CD4-positive, alpha-beta T cell treated with Interleukin-21 for 1 hour (primary cell): ENCODE results near the gene ZBTB42.

Experiments
- DNase-seq: peaks from one replicate; pipeline ENCODE4 v3.0.0-alpha.2; 2020

The ZBTB42 gene

DNA sequence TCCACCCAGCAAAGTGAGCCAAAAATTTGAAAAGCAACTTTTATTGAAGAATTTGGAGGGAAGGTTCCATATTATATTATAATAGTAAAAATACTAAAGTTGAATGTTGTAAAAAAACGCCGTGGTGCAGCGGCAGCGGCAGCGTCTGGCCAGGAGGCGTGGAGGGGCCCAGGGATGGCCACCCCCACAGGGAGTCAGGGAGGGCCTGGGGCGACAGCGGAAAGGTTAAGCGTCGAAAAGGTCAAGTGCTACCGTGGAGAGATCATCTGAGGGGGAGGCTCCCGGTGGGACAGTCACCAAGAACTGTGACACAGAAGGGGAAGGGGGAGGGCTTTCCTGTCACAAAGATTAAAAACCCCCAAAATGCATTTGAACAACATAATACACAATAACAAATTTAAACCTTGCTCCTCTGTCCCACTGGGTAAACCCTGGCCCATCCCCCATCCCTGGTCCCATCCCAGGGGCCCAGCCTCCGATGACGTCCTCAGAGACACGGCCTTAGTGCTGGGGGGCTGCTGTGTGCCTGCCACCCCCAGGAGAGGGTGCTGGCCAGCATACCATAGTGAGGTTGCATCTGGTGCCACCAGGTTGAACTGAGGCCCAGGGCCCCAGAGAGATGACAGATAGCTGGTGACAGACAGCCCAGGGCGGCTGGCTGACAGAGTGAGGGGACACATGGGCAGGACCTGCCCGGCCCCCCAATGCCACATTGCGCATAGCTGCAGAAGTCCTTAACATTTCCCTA, 31.4 kb upstream of the ZBTB42 start:
- DNase-seq, result no peak

DNA sequence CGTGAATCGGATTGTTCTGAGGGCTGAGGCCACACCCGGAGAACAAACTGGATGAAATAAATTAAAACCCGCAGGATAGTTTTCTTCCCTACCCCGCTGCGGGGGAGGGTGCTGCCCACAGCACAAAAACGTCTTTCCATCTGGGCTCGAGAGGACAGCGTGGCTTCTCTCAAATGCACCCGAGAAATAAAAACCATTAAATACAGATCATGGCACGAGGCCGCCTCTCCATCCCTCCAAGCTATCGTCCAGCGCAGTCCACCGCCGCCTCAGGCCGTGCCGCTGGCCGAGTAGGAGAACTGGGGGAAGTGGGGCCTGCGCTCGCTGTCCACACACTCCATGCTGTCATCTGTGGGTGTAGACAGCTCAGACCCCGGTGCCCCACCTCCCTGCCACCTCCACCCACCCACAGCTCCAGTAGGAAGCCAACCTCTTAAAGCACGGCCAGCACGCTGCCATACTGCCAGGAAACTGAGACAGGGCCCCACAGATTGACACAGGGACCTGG, 30.8 kb upstream of the ZBTB42 start:
- DNase-seq, result no peak

DNA sequence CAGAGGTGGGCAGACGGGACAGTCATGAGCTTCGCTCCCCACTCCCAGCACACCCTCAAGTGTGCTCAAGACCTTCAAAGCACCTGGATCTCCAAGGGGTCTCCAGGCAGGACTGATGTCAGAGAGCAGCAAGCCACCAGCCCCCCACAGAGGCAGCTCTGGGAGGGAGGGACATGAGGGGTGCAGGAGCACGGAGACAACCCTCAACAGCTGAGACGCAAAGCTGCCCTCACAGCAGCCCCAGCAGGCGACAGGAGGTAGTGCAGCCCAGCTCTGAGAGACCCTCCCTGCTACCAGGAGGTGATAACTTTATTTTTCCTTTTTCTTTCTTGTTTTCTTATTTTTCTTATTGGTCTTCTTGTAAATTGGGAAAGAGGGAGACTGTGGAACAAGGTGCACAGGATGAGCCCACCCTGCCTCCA, 30.0 kb upstream of the ZBTB42 start:
- no peak for DNase-seq

- DNase-seq, result no peak
Observed at GRCh38 chr14:104771374-104771773, 29.5 kb upstream of the ZBTB42 start.

DNA sequence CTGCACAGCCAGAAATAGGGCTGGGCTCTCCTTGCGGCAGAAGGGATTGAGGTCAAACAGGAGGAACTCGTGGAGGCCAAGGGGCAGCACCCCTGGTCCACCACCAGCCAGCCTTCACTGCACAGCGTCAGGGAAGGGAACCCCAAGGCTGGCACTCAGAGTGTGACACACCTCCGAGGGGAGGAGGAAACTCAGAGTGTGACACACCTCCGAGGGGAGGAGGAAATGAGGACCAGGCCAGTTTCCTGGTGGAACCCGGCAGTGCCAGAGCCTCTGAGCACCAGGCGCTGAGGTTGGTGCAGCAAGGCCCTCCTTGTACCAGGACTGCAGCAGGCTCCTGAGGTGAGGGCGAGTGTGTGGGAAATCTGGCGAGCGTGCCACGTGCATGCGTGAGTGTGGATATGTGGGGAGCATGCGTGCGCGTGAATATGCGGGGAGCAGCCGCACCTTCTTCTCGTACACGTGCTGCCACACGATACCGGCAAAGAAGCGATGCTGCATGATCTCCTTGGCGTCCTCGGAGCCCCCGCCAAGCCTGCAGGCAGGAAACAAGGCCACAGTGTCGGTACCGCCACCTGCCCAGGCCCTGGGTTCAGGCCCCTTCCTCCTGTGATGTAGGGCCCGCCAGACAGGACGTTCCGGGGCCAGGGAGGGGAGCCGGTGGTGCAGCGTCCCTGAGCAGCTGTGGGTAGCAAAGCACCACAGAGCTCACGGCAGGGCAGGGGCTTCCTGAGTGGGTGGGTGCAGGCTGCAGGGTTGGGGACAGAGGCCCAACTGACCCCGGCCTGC, 28.8 kb upstream of the ZBTB42 start:
- no peak for DNase-seq

DNA sequence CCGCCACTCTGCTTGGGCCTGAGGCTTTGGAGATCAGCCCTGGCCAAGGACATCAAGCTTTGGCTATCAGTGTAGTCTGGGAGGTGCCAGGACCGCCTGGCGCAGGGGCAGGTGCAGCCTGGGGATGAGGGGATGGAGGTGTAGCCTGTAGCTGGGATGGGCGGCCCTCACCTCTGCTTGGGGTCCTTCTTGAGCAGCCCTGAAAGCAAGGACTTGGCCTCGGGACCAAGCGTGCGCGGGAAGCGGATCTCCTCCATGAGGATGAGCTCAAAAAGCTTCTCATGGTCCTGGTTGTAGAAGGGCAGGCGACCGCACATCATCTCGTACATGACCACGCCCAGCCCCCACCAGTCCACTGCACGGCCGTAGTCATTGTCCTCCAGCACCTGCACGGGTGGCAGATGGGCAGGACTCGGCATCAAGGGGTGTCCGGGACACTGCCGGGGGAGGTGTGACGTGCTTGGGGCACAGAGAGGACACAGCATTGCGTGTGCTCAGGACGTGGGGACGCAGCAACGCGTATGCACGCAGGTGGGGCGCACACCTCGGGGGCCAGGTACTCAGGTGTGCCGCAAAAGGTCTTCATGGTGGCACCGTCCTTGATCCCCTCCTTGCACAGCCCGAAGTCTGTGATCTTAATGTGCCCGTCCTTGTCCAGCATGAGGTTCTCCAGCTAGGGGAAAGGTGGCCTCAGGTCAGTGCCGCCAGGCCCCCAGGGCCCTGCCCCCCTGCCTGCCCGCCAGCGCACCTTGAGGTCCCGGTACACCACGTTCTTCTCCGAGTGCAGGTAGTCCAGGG, 28.0 kb upstream of the ZBTB42 start:
- DNase-seq, result no peak

DNA sequence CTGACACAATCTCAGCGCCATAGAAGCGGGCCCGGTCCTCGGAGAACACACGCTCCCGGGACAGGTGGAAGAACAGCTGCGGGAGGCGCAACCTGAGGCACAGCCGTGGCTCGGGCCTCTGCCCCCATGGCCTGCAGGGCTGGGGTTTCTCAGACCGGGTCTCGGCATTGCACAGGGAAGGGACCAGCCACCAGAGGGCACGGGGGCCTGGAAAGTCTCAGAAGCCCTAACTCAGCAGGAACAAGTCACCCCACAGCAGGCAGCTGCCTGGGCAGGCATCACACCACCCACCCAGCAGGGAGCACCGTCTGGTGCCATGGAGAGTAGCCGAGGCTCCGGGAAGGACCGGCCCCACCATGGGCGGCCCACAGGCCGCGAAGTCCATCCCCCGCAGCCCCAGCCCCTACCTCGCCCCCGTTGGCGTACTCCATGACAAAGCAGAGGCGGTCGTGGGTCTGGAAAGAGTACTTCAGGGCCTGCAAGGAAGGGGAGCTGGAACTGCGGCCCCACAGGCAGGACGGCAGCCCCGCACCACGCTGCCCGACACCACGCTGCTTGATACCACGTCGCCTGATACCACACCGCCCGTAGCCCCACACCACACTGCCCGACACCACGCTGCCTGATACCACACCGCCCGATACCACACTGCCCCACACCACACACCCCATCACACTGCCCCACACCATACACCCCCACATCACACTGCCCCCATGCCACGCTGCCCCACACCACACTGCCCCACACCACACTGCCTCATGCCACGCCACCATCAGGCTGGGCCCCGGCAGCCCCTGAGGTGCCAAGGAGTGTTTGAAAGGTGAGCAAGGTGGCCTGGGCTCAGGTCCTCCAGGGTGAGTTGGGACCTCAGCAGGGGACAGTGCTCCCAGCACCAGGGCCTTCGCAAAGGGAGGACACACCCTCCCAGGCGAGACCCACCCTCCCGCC, 27.1 kb upstream of the ZBTB42 start:
- DNase-seq, result no peak

DNA sequence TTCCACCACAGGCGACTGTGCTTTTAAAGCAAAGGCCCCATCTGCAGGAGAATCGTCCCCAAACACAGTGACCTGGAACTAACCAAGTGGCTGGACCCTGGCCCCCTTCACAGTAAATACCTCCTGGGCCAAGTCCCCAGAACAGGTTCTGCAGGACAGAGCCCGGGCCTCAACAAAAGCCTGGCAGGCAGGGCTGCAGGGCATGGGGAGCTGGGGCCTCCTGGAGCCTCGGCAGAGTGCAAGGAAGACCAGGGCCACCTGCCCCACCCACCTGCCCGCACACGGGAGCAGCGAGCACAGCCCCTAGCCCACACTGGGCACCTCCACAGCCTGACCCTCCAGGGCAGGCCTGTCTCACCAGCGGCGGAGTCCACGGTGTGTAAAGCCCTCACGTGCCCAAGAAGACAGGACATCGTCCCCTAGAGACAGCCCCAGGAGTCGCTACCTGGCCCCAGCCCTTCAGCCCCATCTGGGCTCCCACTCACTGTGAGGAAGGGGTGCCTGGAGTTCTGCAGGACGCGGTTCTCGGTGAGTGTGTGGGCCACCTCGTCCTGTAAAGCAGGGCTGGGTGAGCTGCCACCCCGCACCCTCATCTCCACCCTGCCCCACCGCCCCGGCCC, 26.3 kb upstream of the ZBTB42 start:
- DNase-seq, result no peak

- DNase-seq, result no peak
Observed at GRCh38 chr14:104775073-104775489, 25.8 kb upstream of the ZBTB42 start.

- no peak for DNase-seq
Observed at GRCh38 chr14:104776481-104776880, 24.4 kb upstream of the ZBTB42 start.

DNA sequence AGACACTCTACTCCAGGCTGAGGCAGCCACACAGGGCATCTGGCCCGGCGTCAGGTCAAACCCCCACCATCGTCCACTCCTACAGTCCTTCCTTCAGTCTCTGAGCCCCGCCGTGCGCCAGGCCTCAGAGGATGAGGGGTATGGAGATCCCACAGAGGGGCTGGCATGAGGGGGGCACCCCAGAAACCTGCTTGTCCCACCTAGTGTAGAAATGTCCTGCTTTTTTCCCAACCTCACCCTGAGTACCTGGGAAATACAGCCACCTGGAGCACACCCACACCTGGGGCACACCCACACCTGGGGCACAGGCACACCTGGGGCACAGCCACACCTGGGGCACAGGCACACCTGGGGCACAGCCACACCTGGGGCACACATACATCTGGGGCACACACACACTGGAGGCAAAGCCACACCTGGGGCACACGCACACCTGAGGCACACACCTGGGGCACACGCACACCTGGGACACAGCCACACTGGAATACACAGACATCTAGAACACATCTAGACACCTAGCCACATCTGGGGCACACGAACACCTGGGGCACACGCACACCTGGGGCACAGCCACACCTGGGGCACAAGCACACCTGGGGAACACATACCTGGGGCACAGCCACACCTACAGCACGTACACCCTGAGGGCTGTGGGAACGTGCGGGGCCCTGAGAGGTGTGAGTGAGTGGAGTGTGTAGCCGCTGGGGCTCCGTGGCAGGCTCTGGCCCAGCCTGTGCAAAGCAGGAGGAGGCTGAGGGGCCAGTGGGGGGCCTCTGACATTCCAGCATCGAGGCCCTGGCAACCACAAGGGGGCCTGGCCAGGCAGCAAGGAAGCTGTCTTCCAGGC, 23.7 kb upstream of the ZBTB42 start:
- no peak for DNase-seq

- no peak for DNase-seq
Observed at GRCh38 chr14:104777808-104778249, 23.1 kb upstream of the ZBTB42 start.

- no peak for DNase-seq
Observed at GRCh38 chr14:104778694-104779331, 22.1 kb upstream of the ZBTB42 start.

- no peak for DNase-seq
Observed at GRCh38 chr14:104779776-104780512, 21.0 kb upstream of the ZBTB42 start.

DNA sequence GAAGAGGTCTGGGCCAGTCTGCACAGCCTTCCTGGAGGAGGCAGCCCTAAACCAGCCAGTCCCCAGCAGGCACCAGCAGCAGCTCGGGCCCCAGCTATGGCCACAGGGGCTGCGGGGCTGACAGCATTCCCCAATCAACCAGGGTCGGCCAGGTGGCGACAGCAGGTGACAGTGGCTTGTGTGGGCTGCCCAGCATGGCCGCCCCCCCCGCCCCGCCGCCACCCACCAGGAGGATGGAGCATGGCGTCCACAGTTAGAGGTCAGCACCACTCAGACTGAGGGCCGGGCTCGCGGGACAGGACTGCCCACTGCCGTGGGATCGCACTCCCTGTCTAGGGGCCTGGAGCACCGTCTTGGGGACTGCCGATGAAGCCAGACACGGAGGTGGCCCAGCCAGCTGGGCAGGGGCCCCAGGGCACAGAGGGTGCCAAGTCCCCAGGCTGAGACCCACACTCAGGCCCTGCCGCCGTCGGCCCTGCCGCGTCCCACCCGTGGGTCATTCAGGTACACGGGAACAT, 20.3 kb upstream of the ZBTB42 start:
- DNase-seq, result no peak

DNA sequence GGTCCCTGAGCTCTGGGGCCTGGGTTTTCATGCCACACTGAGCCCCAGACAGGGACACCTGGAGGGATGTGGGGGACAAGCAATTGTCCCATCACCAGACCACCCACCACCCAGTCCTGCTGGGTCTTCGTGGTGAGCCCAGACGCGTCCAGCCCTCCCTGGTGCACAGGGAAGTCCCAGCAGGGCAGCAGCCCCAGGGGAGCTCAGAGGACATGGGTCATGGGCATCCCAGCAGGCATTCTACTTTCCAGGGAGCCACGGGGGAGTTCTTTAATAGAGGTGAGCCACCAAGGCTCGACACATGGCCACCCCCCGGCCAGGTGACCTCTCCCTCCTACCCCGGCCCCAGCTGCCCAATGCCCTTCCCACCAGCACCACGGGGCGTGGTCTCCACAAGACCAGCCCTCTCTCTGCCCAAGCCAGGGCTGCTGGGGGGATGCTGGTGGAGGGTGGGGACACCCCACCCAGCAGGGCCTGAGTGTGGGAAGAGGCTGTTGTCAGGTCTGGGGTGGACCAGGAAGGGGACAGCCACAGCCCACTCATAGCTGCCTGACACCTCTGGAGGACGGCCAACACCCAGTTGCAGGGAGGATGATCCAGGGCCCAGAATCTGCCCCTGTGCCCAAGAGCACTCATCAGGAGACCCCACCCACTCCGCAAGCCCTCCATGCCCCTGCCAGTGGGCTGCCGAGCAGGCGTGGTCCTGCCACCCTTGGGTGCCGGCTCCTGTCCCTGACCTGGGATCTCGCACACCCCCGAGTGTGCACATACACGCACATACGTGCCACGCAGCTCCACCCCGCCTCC, 19.4 kb upstream of the ZBTB42 start:
- no peak for DNase-seq

DNA sequence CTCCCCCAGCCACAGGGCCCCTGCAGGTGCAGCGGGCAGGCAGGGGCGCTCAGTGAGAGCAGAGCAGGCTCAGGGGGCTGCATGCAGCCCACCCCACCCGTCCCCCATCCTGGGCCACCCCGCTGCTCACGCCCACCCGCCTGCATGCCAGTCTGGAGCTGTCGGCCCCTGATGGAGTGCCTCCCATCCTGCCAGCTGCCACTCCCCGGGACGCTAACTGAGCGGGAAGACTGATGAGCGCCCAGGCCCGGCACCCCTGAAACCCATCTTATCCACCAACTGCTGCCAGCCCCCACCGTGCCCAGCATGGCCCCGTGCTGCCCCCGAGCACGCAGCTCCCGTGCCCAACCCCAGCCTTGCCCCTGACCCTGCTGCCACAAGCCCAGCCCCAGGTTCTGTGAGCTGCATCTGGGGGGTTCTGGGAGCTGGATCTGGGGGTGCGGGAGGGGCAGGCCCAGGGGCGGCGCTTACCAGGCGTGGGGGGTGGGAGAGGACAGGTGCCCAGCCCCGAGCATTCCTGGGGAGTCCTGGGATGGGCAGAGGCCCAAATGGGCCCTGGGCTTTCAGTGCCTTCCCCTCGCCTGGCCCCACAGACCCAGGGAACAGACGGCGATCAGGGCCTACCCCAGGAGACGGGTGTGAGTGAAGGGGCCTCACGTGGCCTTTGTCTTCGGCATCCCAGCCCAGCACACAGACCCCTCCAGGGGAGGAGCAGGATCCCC, 18.7 kb upstream of the ZBTB42 start:
- no peak for DNase-seq

DNA sequence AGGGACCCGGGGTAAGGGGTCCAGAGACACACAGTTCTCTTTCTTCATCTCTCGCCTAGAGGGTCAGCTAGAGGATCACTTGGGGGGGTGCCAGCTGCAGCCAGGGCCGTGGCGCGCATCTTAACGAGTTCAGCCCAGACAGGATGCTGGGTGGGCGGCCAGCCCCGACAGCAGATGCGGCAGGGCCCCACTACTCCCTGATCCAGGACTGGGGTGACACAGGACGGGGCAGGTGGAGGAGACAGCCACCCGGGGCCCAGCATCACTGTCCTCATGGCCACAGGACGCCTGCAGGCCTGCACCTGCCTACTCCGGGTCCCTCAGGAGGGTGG, 18.1 kb upstream of the ZBTB42 start:
- DNase-seq, result no peak
